Loucy (cell line): ENCODE measurements around the gene NSD2.
"Not testable (repeated sequence)": the region's sequence is repeated elsewhere in the genome, so short reads cannot be mapped to it uniquely, and the experiment has no call there.

ENCODE experiments used
- H2AFZ ChIP-seq: fragments of 200-600 bp; sonication (generic); 2 replicates; pipeline ENCODE4 v1.6.0; 2016; ENCODE audit warnings: antibody characterized with exemption, mild to moderate bottlenecking, low read length, moderate library complexity
- H3F3A ChIP-seq: fragments of 200-600 bp; 2 replicates; pipeline ENCODE4 v1.6.0; 2016; ENCODE audit warnings: antibody characterized with exemption, low read depth, mild to moderate bottlenecking
- H3K27me3 ChIP-seq: fragments of 200-600 bp; sonication (generic); 2 replicates; pipeline ENCODE4 v1.6.1; 2014; ENCODE audit warnings: low read length, mild to moderate bottlenecking; ENCODE audit not compliant: insufficient read depth, poor library complexity, severe bottlenecking
- H3K36me3 ChIP-seq: fragments of 200-600 bp; sonication (generic); 2 replicates; pipeline ENCODE4 v1.6.1; 2016; ENCODE audit warnings: low read length; ENCODE audit not compliant: insufficient read depth
- H3K4me1 ChIP-seq: fragments of 200-600 bp; sonication (generic); 2 replicates; pipeline ENCODE4 v1.5.1; 2014; ENCODE audit warnings: low read length, mild to moderate bottlenecking; ENCODE audit not compliant: insufficient read depth, poor library complexity, severe bottlenecking
- H3K4me2 ChIP-seq: fragments of 200-600 bp; sonication (generic); 2 replicates; pipeline ENCODE4 v1.6.0; 2014; ENCODE audit warnings: antibody characterized with exemption, low read length, low read depth, mild to moderate bottlenecking; ENCODE audit not compliant: poor library complexity, severe bottlenecking
- H3K4me3 ChIP-seq: fragments of 200-600 bp; sonication (generic); 2 replicates; pipeline ENCODE4 v1.5.1; 2014; ENCODE audit warnings: low read length, mild to moderate bottlenecking, mixed read lengths; ENCODE audit not compliant: poor library complexity, severe bottlenecking
- H3K79me2 ChIP-seq: fragments of 200-600 bp; sonication (generic); 2 replicates; pipeline ENCODE4 v1.6.1; 2014; ENCODE audit warnings: low read length; ENCODE audit not compliant: insufficient read depth
- H3K9ac ChIP-seq: fragments of 200-600 bp; sonication (generic); 2 replicates; pipeline ENCODE4 v1.6.0; 2014; ENCODE audit warnings: mild to moderate bottlenecking, low read depth, low read length, moderate library complexity; ENCODE audit not compliant: poor library complexity, severe bottlenecking
- H3K9me2 ChIP-seq: fragments of 200-600 bp; sonication (generic); replicated peaks from 2 replicates; pipeline ENCODE4 v1.6.1; 2016; ENCODE audit warnings: low read depth, low read length, mixed read lengths
- H3K9me3 ChIP-seq: fragments of 200-600 bp; sonication (generic); 2 replicates; pipeline ENCODE4 v1.6.1; 2014; ENCODE audit warnings: mild to moderate bottlenecking, antibody characterized with exemption, low read length, low read depth; ENCODE audit not compliant: insufficient read depth
- H4K20me1 ChIP-seq: fragments of 200-600 bp; sonication (generic); 2 replicates; pipeline ENCODE4 v1.6.0; 2014; ENCODE audit warnings: antibody characterized with exemption, low read length, mild to moderate bottlenecking; ENCODE audit not compliant: insufficient read depth, poor library complexity, severe bottlenecking
- EZH2phosphoT487 ChIP-seq: fragments of 200-600 bp; IDR thresholded peaks from 2 replicates; pipeline ENCODE4 v1.6.1; 2018; ENCODE audit warnings: antibody characterized with exemption, mild to moderate bottlenecking, moderate library complexity, borderline replicate concordance
- TF ChIP-seq, protein P1 (sequence below): fragments of 200-600 bp; sonication (generic); conservative IDR thresholded peaks from 2 replicates; pipeline ENCODE4 v1.5.1; 2014; ENCODE audit warnings: mild to moderate bottlenecking, antibody characterized with exemption, low read length

Gene NSD2

GRCh38 chr4:1991596-1992434 lies 120.6 kb downstream of the NSD2 start:
- H3K9me3 ChIP-seq = no peaks in the 10 kb centered on the region
- TF ChIP-seq EZH2phosphoT487 = no peak
- TF ChIP-seq, protein P1, sequence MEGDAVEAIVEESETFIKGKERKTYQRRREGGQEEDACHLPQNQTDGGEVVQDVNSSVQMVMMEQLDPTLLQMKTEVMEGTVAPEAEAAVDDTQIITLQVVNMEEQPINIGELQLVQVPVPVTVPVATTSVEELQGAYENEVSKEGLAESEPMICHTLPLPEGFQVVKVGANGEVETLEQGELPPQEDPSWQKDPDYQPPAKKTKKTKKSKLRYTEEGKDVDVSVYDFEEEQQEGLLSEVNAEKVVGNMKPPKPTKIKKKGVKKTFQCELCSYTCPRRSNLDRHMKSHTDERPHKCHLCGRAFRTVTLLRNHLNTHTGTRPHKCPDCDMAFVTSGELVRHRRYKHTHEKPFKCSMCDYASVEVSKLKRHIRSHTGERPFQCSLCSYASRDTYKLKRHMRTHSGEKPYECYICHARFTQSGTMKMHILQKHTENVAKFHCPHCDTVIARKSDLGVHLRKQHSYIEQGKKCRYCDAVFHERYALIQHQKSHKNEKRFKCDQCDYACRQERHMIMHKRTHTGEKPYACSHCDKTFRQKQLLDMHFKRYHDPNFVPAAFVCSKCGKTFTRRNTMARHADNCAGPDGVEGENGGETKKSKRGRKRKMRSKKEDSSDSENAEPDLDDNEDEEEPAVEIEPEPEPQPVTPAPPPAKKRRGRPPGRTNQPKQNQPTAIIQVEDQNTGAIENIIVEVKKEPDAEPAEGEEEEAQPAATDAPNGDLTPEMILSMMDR = no peak
- H2AFZ ChIP-seq = no peak overlapping the region
- no peaks in the 10 kb centered on the region for H3K27me3 ChIP-seq
- no peak overlapping the region for H3K9ac ChIP-seq
- H4K20me1 ChIP-seq = peaks cover 32% of the 10 kb centered on the region
- H3K4me1 ChIP-seq = no peaks in the 10 kb centered on the region
- no peaks in the 10 kb centered on the region for H3K9me2 ChIP-seq
- H3K79me2 ChIP-seq = peaks cover 64% of the 10 kb centered on the region
- no peak overlapping the region for H3K4me2 ChIP-seq
- peaks cover 47% of the 10 kb centered on the region; the same call in 1 of the 2 replicates for H3K36me3 ChIP-seq
- H3F3A ChIP-seq = no peaks in the 10 kb centered on the region
- H3K4me3 ChIP-seq = no peak overlapping the region

DNA sequence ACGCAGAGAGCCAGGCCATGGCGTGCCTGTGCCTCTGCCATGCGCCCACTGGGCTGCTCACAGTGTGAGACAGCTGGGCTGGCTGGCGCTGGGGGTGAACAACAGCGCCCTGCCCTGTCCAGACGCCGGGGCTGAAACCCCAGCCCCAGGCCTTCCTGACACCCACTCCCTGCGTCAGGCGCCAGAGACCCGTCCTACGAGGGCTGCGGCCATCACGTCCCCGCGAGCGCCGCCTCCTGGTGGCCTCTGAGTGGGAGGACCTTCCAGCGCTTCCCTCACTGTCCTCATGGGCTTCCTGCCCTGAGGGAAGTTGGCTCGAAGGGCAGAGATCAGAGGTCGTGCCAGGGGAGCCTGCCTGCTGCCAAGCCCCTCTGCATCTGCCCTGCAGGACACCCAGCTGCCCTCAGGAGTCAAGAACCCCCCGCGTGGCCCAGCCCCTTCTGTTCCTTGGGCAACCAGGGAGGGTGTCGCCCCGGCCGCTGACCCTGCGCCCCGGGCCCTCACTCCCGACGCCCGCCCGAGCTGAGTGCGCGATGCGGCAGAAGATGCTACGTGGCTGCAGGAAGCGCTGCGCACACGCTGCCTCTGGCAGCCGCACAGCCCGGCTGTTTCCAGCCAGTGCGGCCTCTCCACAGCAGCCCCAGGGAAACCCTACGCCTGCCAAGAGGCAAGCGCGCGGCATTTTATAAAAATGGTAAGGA lies 121.4 kb downstream of the NSD2 start:
- TF ChIP-seq, protein P1 = no peak
- no peak for TF ChIP-seq EZH2phosphoT487
- Histone ChIP-seq H3F3A (no peaks in the 10 kb centered on the region), H3K4me1 (no peaks in the 10 kb centered on the region), H3K9me2 (no peaks in the 10 kb centered on the region), H3K27me3 (no peaks in the 10 kb centered on the region), H3K79me2 (peaks cover 72% of the 10 kb centered on the region), H3K4me3 (no peak overlapping the region), H3K4me2 (no peak overlapping the region), H3K9ac (no peak overlapping the region), H3K36me3 (peaks cover 39% of the 10 kb centered on the region; the same call in 1 of the 2 replicates), H2AFZ (no peak overlapping the region), H4K20me1 (peaks cover 35% of the 10 kb centered on the region), H3K9me3 (no peaks in the 10 kb centered on the region)

DNA sequence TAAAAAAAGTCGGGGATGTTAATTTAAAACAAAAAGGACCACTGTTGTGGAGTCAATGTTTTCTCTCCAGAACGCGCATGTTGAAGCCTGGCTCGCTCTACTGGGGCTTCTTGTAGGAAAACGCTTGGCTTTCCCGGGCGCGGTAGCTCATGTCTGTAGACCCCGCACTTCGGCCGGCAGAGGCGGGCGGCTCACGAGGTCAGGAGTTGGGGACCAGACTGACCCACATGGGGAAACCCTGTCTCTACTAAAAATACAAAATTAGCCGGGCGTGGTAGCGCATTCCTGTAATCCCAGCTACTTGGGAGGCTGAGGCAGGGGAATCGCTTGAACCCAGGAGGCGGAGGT lies 122.0 kb downstream of the NSD2 start:
- no peak overlapping the region for H3K4me2 ChIP-seq
- peaks cover 40% of the 10 kb centered on the region for H4K20me1 ChIP-seq
- no peaks in the 10 kb centered on the region for H3K27me3 ChIP-seq
- no peak for TF ChIP-seq EZH2phosphoT487
- TF ChIP-seq, protein P1 = no peak
- H3F3A ChIP-seq = no peaks in the 10 kb centered on the region
- peaks cover 77% of the 10 kb centered on the region for H3K79me2 ChIP-seq
- H3K9me3 ChIP-seq = no peaks in the 10 kb centered on the region; the same call in 1 of the 2 replicates
- peaks cover 34% of the 10 kb centered on the region; the same call in 1 of the 2 replicates for H3K36me3 ChIP-seq
- H2AFZ ChIP-seq = no peak overlapping the region
- no peak overlapping the region for H3K4me3 ChIP-seq
- H3K9me2 ChIP-seq = no peaks in the 10 kb centered on the region
- no peak overlapping the region for H3K9ac ChIP-seq
- no peaks in the 10 kb centered on the region for H3K4me1 ChIP-seq

- H3K36me3 ChIP-seq = peaks cover 27% of the 10 kb centered on the region; the same call in 1 of the 2 replicates
- not testable (repeated sequence) for H3K4me1 ChIP-seq, H3K4me3 ChIP-seq, H3K4me2 ChIP-seq, H3K9me2 ChIP-seq, H3K9me3 ChIP-seq, H2AFZ ChIP-seq, H3K9ac ChIP-seq, H3F3A ChIP-seq, H3K27me3 ChIP-seq
- H3K79me2 ChIP-seq = peaks cover 85% of the 10 kb centered on the region
- H4K20me1 ChIP-seq = peaks cover 45% of the 10 kb centered on the region
Observed at GRCh38 chr4:1993718-1994516, 122.7 kb downstream of the NSD2 start.
